Prostate gland (tissue), 2 donors: ENCODE results near the gene FBXO10.
"Not testable (repeated sequence)": the region's sequence is repeated elsewhere in the genome, so short reads cannot be mapped to it uniquely, and the experiment has no call there.

Experiments used
- POLR2A ChIP-seq: fragments of 450-650 bp; IDR thresholded peaks from one replicate; pipeline ENCODE4 v1.6.1; 2016; ENCODE audit warnings: antibody characterized with exemption, mild to moderate bottlenecking
- POLR2AphosphoS5 ChIP-seq: sonication (generic); formaldehyde crosslinking; IDR thresholded peaks from one replicate; pipeline ENCODE4 v1.6.1; 2017; ENCODE audit warnings: antibody characterized with exemption
- TF ChIP-seq, protein P1 (sequence below), 4 experiments: fragments of 200-600 bp in 2 of 4; fragments of 450-650 bp in 2 of 4; sonication (generic) in 2 of 4; IDR thresholded peaks; 1 replicate in 3 of 4; 2 replicates in 1 of 4; pipeline ENCODE4 v1.5.1; 2016 to 2019; ENCODE audit warnings: antibody characterized with exemption in 4 of 4, mild to moderate bottlenecking in 2 of 4, moderate library complexity in 2 of 4

DNA sequence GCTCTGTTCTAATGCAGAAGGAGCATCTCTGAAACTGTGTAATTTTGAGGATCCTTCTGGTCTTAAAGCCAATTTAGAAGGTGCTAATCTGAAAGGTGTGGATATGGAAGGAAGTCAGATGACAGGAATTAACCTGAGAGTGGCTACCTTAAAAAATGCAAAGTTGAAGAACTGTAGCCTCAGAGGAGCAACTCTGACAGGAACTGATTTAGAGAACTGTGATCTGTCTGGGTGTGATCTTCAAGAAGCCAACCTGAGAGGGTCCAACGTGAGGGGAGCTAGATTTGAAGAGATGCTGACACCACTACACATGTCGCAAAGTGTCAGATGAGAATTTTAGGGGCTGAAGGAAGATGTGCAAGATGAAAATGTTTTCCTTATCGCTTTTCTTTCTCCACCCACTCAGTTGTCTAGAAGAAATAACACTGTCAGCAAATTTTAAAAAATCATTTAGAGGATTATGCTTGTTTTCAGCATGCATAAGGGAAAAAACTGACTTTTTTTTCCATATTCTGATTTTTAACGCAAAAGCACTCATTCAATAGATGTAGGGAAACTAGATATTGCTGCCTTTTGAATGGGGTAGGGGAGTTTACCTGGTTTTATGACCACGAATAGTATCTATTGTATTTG lies 98.1 kb downstream of the FBXO10 start:
- TF ChIP-seq, protein P1, sequence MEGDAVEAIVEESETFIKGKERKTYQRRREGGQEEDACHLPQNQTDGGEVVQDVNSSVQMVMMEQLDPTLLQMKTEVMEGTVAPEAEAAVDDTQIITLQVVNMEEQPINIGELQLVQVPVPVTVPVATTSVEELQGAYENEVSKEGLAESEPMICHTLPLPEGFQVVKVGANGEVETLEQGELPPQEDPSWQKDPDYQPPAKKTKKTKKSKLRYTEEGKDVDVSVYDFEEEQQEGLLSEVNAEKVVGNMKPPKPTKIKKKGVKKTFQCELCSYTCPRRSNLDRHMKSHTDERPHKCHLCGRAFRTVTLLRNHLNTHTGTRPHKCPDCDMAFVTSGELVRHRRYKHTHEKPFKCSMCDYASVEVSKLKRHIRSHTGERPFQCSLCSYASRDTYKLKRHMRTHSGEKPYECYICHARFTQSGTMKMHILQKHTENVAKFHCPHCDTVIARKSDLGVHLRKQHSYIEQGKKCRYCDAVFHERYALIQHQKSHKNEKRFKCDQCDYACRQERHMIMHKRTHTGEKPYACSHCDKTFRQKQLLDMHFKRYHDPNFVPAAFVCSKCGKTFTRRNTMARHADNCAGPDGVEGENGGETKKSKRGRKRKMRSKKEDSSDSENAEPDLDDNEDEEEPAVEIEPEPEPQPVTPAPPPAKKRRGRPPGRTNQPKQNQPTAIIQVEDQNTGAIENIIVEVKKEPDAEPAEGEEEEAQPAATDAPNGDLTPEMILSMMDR (IDR thresholded peaks at IDR 0.05), result not testable (repeated sequence)
- TF ChIP-seq POLR2AphosphoS5, POLR2A: not testable (repeated sequence)
